NT2/D1 (cell line): Measurements from ENCODE around the gene PHAX.
"Not testable (repeated sequence)": the region's sequence is repeated elsewhere in the genome, so short reads cannot be mapped to it uniquely, and the experiment has no call there.

Source experiments
- SUZ12 ChIP-seq: IDR thresholded peaks from 2 replicates; pipeline ENCODE4 v1.6.1; 2011; ENCODE audit not compliant: insufficient read length, insufficient read depth; ENCODE audit errors: extremely low read depth
- YY1 ChIP-seq: IDR thresholded peaks from 2 replicates; pipeline ENCODE4 v1.6.1; 2011; ENCODE audit not compliant: insufficient read length, insufficient read depth

GRCh38 chr5:126649057-126649456 lies 48.3 kb downstream of the PHAX start:
- not testable (repeated sequence) for TF ChIP-seq YY1, SUZ12
